GM10248 (cell line): ENCODE measurements around the gene AFTPH.

Source experiments
- CTCF ChIA-PET: fragments of 300-600 bp; sonication (Branson Sonifier 250); formaldehyde crosslinking; extraction: SDS; loops from one replicate; lab custom pipeline; 2021; ENCODE audit warnings: antibody characterized with exemption; lab: Yijun Ruan, JAX
- POLR2A ChIA-PET: fragments of 350-650 bp; sonication (Branson Sonifier 250); formaldehyde crosslinking; extraction: SDS; loops from one replicate; lab custom pipeline; 2020; ENCODE audit warnings: antibody characterized with exemption; lab: Yijun Ruan, JAX
- DNase-seq: peaks from one replicate; pipeline ENCODE4 v3.0.0; 2012; ENCODE audit errors: extremely low spot score
- TF ChIP-seq, protein P1 (sequence below): IDR thresholded peaks from 2 replicates; pipeline ENCODE4 v1.5.1; 2012; ENCODE audit warnings: mild to moderate bottlenecking, low read depth; ENCODE audit errors: extremely low read depth, missing control alignments, control extremely low read depth

Gene AFTPH

GRCh38 chr2:64554117-64554516 lies 30.0 kb downstream of the AFTPH start:
- ChIA-PET POLR2A (no interaction called here), CTCF (interaction anchor here (1.0 to 12.6 kb wide), 5 partner anchors 9 to 505 kb away, joined by 3 to 125 read pairs (median 4); partner anchors contain the start of gene AFTPH)
- TF ChIP-seq, protein P1, sequence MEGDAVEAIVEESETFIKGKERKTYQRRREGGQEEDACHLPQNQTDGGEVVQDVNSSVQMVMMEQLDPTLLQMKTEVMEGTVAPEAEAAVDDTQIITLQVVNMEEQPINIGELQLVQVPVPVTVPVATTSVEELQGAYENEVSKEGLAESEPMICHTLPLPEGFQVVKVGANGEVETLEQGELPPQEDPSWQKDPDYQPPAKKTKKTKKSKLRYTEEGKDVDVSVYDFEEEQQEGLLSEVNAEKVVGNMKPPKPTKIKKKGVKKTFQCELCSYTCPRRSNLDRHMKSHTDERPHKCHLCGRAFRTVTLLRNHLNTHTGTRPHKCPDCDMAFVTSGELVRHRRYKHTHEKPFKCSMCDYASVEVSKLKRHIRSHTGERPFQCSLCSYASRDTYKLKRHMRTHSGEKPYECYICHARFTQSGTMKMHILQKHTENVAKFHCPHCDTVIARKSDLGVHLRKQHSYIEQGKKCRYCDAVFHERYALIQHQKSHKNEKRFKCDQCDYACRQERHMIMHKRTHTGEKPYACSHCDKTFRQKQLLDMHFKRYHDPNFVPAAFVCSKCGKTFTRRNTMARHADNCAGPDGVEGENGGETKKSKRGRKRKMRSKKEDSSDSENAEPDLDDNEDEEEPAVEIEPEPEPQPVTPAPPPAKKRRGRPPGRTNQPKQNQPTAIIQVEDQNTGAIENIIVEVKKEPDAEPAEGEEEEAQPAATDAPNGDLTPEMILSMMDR, result no peak
- DNase-seq, result no peak

- DNase-seq, result no peak
- POLR2A ChIA-PET, result no interaction called here
- CTCF ChIA-PET, result interaction anchor here (1.4 to 12.6 kb wide), 10 partner anchors 8 to 230 kb away, joined by 3 to 125 read pairs (median 6); partner anchors contain the start of gene AFTPH
- TF ChIP-seq, protein P1, result no peak
Measured at GRCh38 chr2:64558445-64559081, 34.4 kb downstream of the AFTPH start.

- ChIA-PET CTCF (interaction anchor here (0.6 to 12.6 kb wide), 17 partner anchors 8 to 311 kb away, joined by 3 to 125 read pairs (median 3); partner anchors contain the start of gene AFTPH), POLR2A (no interaction called here)
- DNase-seq, result no peak
- TF ChIP-seq, protein P1, result peak; percentile 36
Measured at GRCh38 chr2:64562148-64562784, 38.1 kb downstream of the AFTPH start.

DNA sequence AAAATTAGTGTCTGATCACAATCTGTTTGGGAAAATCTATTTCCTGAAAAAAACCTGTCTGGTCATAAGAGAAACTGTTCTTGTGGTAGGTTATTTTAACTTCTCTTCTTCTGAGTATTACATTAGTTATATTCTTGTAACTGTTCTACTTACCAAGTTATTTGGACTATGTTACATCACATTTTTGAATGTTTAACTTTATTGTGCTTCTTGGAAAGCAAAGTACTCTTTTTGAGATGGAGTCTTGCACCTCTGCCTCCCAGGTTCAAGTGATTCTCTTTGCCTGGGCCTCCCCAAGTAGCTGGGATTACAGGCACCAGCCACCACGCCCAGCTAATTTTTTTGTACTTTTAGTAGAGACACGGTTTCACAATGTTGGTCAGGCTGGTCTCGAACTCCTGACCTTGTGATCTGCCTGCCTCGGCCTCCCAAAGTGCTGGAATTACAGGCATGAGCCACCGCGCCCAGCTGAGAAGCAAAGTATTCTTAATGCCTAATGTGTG lies 39.4 kb downstream of the AFTPH start:
- TF ChIP-seq, protein P1, result no peak
- CTCF ChIA-PET, result interaction anchor here (0.8 to 12.6 kb wide), 5 partner anchors 16 to 235 kb away, joined by 3 to 125 read pairs (median 5); partner anchors contain the start of gene AFTPH

DNA sequence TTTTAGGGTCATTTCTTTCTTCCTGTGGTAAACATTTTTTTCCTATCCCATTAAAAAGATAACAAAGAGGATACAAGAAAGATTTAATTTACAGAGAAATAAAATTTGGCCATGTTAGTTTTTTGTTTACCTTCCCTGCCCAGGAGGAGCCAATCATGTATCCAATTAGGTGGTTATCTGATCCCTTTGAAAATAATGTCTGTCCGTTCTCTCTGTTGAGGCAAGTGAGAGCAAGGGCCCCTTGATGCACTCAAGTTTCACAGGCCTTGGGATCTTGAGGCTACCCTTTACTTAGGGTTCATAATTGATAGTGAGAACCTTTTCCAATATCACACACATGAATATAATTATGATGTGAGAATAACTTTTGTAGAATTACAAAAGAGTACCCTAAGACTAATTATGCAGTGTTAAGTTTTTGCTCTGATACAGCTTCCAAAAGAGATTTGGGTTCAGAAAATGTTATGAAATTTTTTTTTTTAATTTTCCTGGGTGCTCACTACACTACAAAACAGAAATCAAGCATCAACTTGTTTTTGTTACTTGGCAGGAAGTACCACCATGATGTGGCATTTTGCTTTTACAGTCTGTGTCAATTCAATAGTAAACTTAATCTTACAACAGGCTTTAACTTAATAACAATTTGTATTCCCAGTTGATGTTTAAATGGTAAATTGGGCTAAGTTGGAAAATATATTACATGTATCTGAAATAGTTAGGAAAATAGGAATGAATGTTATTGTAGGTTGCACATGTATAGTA lies 42.0 kb downstream of the AFTPH start:
- TF ChIP-seq, protein P1, result no peak
- CTCF ChIA-PET, result interaction anchor here (1.1 to 12.6 kb wide), 5 partner anchors 8 to 238 kb away, joined by 3 to 125 read pairs (median 5); partner anchors contain the start of gene AFTPH
- DNase-seq, result no peak
- POLR2A ChIA-PET, result no interaction called here

More for the DNA sequence above, 39.4 kb downstream of the AFTPH start:
- DNase-seq, result no peak
- POLR2A ChIA-PET, result no interaction called here

DNA sequence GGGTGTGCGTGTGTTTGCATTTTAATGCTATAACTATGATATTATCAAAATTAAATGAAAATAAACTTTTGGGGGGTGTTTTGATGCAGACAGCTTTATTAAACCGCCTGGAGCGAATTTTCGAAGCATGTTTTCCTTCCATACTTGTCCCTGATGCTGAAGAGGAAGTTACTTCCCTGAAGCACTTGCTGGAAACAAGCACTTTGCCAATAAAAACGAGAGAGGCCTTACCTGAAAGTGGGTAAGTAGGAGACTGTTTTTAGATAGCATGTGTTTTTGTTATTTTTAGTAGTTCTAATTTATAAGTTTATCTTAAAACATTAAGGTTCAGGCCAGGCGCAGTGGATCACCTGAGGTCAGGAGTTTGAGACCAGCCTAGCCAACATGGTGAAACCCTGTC lies 43.3 kb downstream of the AFTPH start:
- POLR2A ChIA-PET, result no interaction called here
- TF ChIP-seq, protein P1, result no peak
- DNase-seq, result no peak
- CTCF ChIA-PET, result interaction anchor here (1.0 to 3.3 kb wide), 5 partner anchors 10 to 240 kb away, joined by 3 to 11 read pairs (median 5); partner anchors contain the start of gene AFTPH
